Measurements from ENCODE around the gene GFM1.

Gene GFM1

GRCh38 chr3:158644345-158644908, at the start of gene GFM1:
GFM1 (plus strand) TSS chr3:158644527; CDS start chr3:158644635, 108 bp downstream.
- peak; percentile 91 for DNase-seq (ENCODE audit: low spot score)

DNA sequence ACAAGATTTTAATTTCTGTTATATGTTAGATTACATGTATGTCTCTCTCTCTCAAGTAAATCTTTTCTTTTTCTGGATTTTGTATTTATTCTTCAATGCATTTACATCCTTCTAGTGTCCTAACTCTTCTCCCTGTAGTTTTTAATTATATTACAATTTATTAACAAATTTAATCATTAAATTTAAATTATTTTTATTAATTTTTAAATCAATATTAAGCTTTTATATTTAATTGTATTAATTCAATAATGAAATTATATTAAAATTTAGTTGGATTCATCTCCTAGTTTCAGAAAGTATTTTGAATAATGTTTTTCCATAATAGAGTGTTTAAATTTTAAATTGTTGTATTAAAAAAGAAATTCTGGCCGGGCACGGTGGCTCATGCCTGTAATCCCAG, 43.5 kb upstream of the GFM1 start:
- no peak for DNase-seq (ENCODE audit: low spot score)

GRCh38 chr3:158602227-158602626, 42.1 kb upstream of the GFM1 start:
- DNase-seq (ENCODE audit: low spot score) = no peak

DNA sequence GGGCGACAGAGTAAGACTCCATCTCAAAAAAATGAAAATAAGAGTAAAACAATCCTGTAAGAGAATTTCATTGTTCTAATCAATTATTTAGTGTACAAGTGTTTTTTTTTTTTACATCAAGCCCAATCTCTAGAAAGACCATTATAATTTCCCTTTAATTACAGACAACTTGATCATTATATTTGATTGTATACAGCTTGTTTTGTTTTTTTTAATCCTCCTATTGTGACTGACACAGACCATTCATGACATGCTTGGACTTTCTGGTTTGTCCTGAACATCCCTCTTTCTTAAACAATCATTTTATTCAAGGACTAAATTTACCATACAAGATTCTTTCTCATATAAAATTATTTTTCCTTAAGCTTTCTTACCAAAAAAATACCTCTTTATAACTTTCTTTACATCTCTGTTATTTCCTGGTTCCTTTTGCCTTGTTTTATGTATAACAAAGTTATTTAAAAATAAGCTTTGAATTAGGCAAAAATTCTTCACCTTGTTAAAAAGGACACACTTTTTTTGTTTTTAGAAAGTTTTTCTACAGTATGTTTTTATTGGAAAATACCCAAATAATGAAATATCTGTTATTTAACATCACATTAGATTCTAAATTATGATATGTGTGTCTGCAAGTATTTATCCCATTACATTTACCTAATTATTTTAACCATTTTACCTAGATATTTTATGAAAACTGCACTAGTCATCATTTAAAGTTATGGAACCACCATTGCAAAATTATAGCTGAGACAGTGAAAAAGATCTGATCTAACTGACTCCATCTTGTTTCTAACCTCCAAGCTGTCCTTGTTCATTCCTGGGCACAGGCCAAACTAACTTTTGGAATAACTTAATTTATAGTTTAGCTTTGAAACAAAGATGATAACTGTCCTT, 26.1 kb upstream of the GFM1 start:
- no peak for DNase-seq (ENCODE audit: low spot score)

DNA sequence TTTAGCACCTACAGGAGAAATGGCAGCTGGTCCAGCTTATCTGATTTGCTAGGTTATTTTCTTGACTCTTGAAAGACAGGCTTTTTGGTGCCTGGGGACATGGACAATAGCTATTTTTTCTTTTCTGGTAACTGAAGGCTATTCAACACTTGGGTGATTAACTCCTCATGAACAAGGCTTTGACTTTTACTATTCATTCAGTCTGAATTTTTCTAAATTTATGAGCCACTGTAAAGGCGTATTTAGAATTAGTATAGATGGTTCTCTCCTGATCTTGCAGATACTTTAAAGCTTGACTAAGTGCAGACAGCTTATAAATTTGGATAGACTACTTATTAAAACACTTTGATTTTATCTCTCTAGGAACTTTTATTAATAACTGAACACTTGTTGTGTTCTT, 18.4 kb upstream of the GFM1 start:
- DNase-seq (ENCODE audit: low spot score) = no peak

DNA sequence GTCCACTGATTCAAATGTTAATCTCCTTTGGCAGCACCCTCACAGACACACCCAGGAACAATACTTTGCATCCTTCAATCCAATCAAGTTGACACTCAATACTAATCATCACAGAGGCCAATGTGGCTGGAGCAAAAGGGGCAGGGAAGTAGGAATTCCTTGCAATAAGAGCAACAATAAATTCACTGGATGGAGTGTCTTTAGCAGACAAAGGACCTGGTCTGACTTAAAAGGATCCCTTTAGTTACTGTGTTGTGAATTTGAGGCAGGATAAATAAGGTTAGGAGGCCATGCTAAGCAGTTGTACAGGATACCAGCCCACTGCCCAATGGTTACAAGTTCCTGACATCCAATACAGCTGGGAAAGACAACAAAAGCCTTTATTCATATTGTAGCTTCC, 12.3 kb upstream of the GFM1 start:
- no peak for DNase-seq (ENCODE audit: low spot score)

- no peak for DNase-seq (ENCODE audit: low spot score)
These were observed 3.7 kb upstream of the GFM1 start for GRCh38 chr3:158640646-158641045.

DNA sequence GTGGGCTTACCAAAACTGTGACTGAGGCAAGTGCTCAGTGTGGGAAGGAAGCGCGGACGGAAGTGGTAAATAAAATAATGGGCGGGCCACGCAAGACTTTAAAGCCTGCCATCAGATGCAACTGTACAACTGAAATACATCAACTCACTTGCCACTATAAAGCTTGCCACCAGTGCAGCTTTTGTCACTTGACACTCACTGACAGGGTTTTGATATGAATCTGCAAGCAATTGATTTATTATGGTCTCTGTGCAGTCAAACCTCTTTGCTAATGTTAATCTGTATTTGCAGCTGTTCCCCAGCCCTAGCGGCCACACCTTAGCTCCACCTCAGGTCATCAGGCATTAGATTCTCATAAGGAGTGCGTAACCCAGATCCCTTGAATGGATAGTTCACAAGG, 2.3 kb upstream of the GFM1 start:
- DNase-seq (ENCODE audit: low spot score) = peak; percentile 12

GRCh38 chr3:158642474-158643210, 1.7 kb upstream of the GFM1 start:
- no peak for DNase-seq (ENCODE audit: low spot score)

GRCh38 chr3:158649791-158650190, 5.5 kb downstream of the GFM1 start:
- no peak for DNase-seq (ENCODE audit: low spot score)

GRCh38 chr3:158651192-158651591, 6.9 kb downstream of the GFM1 start:
- DNase-seq (ENCODE audit: low spot score) = no peak

GRCh38 chr3:158652463-158652862, 8.1 kb downstream of the GFM1 start:
- DNase-seq (ENCODE audit: low spot score) = no peak

DNA sequence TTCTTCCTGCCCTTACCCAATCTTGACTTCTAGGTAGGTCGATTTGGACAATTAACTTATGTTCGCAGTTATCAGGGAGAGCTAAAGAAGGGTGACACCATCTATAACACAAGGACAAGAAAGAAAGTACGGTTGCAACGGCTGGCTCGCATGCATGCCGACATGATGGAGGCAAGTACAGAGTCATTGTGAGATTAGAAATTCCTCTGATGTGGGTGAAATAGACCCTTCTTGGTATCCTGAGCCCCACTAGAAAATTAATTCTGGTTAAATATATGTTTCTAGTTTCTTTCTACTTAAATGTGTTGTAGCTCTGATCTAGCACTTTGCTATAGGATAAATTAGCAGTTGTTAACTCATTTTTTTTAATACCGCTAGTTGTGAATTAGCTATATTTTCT, 14.6 kb downstream of the GFM1 start:
- no peak for DNase-seq (ENCODE audit: low spot score)

GRCh38 chr3:158659454-158660237, 15.3 kb downstream of the GFM1 start:
- peak; percentile 24 for DNase-seq (ENCODE audit: low spot score)

GRCh38 chr3:158660711-158661110, 16.4 kb downstream of the GFM1 start:
- DNase-seq (ENCODE audit: low spot score) = no peak

GRCh38 chr3:158663246-158663645, 18.9 kb downstream of the GFM1 start:
- no peak for DNase-seq (ENCODE audit: low spot score)

- DNase-seq (ENCODE audit: low spot score) = no peak
These were observed 19.5 kb downstream of the GFM1 start for GRCh38 chr3:158663832-158664231.

DNA sequence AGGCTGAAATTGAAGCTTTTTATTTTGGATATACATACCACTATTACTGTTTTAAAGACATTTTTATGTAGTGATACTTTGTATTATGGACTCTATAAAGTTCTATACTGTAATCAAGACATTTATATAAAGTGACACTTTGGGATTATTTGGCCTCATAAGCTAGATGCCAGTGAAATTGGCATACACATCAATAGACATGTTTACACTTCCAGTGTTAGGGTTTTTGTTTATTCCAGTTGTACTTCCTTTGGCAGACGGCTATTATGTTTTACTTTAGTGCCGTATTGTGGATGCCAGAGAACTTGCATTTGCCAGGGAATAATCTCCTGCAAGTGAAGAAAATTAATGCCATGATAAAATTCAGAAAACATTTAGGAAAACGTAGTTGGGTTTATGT, 22.1 kb downstream of the GFM1 start:
- no peak for DNase-seq (ENCODE audit: low spot score)

DNA sequence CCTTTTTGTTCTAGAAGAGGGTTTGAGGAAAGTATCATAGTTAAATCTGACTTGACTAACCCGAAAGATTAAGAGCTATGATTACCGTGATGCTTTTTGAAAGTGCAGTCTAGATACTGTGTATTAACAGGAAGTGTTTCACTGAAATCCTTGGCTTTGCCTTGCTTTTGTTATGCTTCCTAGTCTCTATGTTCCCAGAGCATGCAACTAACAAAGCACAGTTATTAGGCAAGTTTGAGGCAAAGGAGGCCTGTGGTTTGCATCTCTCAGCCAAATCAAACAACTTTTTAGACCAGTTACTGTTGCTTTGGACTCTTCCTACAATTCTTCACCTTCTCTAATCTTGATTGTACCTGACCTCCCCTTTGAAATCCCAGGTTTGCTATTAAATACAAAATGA, 24.2 kb downstream of the GFM1 start:
- no peak for DNase-seq (ENCODE audit: low spot score)

GRCh38 chr3:158671821-158672214, 27.5 kb downstream of the GFM1 start:
- DNase-seq (ENCODE audit: low spot score) = no peak

DNA sequence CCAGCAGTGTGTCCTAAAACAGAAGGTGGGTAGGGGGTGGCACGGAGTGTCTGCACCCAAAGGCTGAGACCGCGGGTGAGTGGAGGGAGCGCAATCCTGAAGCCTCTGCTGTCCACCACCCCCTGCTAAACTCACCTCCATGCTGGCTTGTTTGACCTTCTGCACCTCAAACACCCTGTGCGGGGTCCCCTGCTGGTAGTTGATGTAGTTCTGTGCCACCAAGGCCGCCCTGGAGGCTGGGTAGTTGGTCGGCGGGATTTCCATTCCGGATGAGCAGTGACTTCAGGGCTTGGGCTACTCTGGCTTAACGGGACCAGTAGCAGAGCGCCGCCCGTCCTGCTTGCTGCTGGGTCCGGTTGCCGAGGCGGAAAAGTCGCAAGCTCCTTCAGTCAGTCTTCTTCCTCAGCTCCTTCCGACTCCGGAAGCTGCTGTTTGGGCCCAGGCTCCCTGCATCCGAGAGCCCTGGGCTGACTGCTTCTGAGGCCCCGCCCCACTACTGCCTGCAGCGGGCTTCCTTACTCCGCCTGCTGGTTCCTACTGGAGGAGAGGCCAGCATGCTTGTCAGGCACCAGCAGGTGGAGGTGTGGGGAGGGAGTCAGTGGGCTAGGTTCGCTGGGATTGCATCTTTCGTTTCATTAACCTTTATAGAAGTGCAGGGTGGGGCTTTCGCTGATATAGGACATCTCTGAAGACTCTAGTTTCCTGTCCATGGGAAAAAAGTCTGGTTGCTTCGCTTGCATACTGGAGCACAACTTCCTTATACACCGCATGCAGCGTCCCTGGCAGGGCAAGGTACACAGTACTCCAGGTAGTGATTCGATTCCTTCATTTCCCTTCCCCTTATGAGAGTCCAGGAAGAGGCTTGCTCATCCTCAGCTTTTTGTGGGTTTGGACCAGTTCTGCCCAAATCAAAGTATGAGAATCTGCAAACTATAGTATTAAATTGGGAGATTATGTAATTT, 28.2 kb downstream of the GFM1 start, which contains the start of gene LXN:
LXN (minus strand) TSS at position 434 of the 962 bp plus-strand sequence; CDS start at position 264, 170 bp downstream.
- DNase-seq (ENCODE audit: low spot score) = peak; percentile 81

Data from CD4-positive, alpha-beta T cell treated with Interleukin-6 at 100 ng/mL for 8 hours (primary cell).